Activated naive CD4-positive, alpha-beta T cell treated with Interleukin-2 at 50 U/mL for 16 hours (primary cell): ENCODE measurements around the gene PALM3.

Experiments used
- DNase-seq: peaks from one replicate; pipeline ENCODE4 v3.0.0-alpha.2; 2020

Gene PALM3

GRCh38 chr19:14088634-14089411, 26.9 kb upstream of the PALM3 start:
- no peak for DNase-seq

GRCh38 chr19:14086098-14086497, 24.2 kb upstream of the PALM3 start:
- no peak for DNase-seq

GRCh38 chr19:14085309-14085995, 23.6 kb upstream of the PALM3 start, which contains the start of gene C19orf67:
TSS of gene C19orf67 (minus strand) at chr19:14085783. CDS start at chr19:14085627, 156 bp downstream.
- DNase-seq: no peak

- DNase-seq: no peak
These were observed 20.7 kb upstream of the PALM3 start for GRCh38 chr19:14082675-14082960.

GRCh38 chr19:14081797-14082674, 20.2 kb upstream of the PALM3 start:
- DNase-seq: peak; percentile 48

- DNase-seq: peak; percentile 99
These were observed 19.3 kb upstream of the PALM3 start for GRCh38 chr19:14080887-14081796.

- DNase-seq: no peak
These were observed 16.5 kb upstream of the PALM3 start for GRCh38 chr19:14078411-14078810.

- DNase-seq: peak; percentile 46
These were observed 12.3 kb upstream of the PALM3 start for GRCh38 chr19:14073925-14074838.

- peak; percentile 79 for DNase-seq
These were observed 11.5 kb upstream of the PALM3 start for GRCh38 chr19:14073261-14073924.

GRCh38 chr19:14072535-14073260, 10.8 kb upstream of the PALM3 start, which contains the start of gene MISP3:
TSS of gene MISP3 (plus strand) at chr19:14072786. CDS start at chr19:14073310, 524 bp downstream.
- DNase-seq: peak; percentile 46

GRCh38 chr19:14070268-14071050, 8.6 kb upstream of the PALM3 start:
- no peak for DNase-seq

GRCh38 chr19:14066134-14066533, 4.3 kb upstream of the PALM3 start:
- DNase-seq: no peak

- no peak for DNase-seq
These were observed 1.2 kb upstream of the PALM3 start for GRCh38 chr19:14063105-14063504.

- no peak for DNase-seq
These were observed 631 bp upstream of the PALM3 start for GRCh38 chr19:14062558-14062855.

- no peak for DNase-seq
These were observed 661 bp downstream of the PALM3 start for GRCh38 chr19:14061081-14061749.

- DNase-seq: no peak
These were observed 2.2 kb downstream of the PALM3 start for GRCh38 chr19:14059652-14060155.

- DNase-seq: peak; percentile 56
These were observed 2.8 kb downstream of the PALM3 start for GRCh38 chr19:14059093-14059480.
